Measurements from ENCODE around the gene UQCRC1. TPM values are rescaled to one million over a fixed set of nuclear protein-coding genes. Genes with fewer than 3 reads are reported as not detected.
"Not testable (repeated sequence)": the region's sequence is repeated elsewhere in the genome, so short reads cannot be mapped to it uniquely, and the experiment has no call there.

Gene UQCRC1
- total RNA-seq, 1 donor from 2014 or later, result 132 TPM

DNA sequence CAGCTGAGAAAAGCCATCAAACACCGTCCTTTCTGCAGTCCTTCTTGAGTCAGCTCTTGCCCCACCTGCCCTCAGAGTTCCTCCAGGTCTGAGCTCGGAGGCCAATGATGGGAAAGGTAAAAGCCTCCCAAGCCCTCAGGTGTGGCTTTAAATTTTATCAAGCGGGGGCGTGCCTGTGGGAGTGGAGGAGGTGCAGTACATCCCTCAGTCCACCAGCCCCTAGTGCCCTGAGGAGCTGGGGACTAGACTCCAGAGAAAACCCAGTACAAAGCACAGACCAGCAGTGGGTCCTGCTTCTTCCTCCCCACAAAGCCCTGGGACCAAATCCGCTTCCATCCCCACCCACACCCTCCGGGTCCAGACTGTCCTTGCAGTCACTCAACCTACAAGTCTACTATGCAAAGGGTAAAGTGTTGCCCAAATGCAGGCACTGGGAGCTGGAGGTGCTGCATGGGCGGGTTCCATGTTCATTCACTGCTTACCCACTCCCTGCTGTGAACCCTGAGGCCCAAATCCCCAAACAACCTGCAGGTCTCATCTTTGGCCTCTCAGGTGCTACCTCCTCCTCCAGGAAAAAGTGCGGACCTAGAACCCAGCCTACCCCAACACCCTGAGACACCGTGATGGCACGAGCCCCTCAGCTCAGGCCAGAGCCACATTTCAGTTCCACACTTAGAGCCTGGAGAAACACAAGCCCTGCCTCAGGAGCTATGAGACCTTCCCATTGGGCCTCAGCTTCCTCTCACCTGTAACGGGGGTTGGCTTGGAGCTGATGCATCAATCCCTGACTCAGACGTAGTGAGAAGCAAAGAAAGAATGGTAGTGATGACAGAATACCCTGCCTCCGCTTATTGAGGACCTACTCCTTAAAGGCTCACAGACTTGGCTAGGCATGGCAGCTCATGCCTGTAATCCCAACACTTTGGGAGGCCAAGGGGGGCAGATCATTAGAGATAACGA, 55.3 kb downstream of the UQCRC1 start:
- no peak for DNase-seq

DNA sequence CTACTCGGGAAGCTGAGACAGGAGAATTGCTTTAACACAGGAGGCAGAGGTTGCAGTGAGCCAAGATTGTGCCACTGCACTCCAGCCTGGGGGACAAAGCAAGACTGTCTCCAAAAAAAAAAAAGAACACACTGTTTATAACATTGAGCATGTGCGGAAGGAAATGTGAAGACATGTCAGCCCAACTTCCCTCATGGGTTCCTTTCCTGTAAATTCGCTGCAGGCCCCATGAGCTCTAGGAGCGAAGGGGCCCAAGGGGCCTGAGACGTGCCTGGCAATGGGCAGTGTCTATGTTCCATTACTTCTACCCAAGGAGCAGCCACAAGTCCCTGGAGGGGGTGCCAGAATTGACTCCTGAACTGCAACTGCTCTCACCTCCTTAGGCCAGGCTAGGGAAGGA, 56.1 kb downstream of the UQCRC1 start:
- no peak for DNase-seq

DNA sequence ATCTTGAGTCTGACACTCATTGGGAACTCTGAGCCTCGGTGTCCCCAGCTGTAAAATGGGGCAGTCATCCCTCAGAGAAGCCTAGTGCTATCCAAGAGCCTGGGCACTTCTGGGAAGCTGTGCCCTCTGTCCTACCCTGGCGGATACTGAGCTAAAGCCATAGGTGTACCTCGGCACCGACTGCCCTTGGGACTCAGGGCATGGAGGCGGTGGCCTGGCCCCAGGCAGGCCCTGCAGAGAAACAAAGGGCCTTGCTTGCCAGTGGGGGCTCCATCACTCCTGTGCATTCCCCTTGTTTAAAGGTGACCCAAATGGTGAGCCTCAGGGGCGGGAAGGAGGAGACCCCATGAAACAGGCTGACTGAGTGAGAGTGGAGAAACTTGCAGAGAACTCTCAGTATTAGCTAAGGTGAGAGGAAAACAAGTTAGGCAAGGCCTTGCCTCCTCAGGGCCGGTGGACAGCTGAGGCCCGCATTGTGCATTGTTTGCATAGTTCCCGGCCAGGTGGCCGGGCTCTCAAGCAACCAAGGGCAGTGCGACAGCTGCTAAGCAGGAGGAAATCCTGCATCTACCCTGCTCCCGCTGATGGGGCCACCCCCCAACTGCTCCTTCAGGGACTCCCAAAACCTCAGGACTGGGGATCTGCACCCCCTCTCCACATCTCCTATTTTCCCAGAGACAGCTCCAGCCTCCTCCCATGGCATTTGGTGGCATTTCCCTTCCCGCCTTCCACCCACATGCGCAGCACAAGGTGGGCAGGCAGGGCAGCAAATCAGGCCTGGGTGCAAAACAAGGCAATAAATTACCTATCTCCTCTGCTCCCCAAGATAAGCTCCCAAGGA, 57.1 kb downstream of the UQCRC1 start:
- DNase-seq, result no peak

DNA sequence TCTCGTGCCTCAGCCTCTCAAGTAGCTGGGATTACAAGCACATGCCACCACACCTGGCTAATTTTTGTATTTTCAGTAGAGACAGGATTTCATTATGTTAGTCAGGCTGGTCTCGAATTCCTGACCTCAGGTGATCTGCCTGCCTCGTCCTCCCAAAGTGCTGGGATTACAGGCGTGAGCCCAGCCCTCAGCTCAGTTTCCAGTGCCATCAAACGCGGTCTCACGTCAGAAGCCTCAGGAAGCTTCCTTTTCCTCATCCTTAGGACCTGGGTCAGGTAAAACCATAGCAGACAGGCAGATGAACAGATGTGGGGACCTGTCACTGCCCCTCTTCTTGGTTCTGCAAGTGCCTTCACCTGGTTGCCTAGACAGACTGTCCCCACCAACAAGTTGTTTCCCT, 57.8 kb downstream of the UQCRC1 start:
- DNase-seq, result not testable (repeated sequence)

Small RNAs within 50 kb of the gene (small RNA-seq; reads per million reads assigned to genes)
- not detected for gene MIR6823 (ENCODE audit: low replicate concordance)

Other genes starting within 250 kb of the UQCRC1 start
- gene FBXW12, start 237.4 kb downstream of the UQCRC1 start, total RNA-seq, result not detected
- 41.2 TPM for gene PLXNB1, start 179.6 kb downstream of the UQCRC1 start, total RNA-seq
- gene CCDC51, start 169.5 kb downstream of the UQCRC1 start, total RNA-seq, result 6.7 TPM
- gene TMA7, start 169.4 kb downstream of the UQCRC1 start, total RNA-seq, result 152 TPM
- 4.8 TPM for gene ATRIP, start 162.9 kb downstream of the UQCRC1 start, total RNA-seq
- gene SHISA5, start 105.5 kb downstream of the UQCRC1 start, total RNA-seq, result 35.2 TPM
- gene PFKFB4, start 52.8 kb downstream of the UQCRC1 start, total RNA-seq, result 5.4 TPM
- 1.4 TPM for gene UCN2, start 45.9 kb downstream of the UQCRC1 start, total RNA-seq
- gene COL7A1, start 14.3 kb downstream of the UQCRC1 start, total RNA-seq, result 71.4 TPM
- gene TMEM89, start 12.1 kb upstream of the UQCRC1 start, total RNA-seq, result not detected
- gene SLC26A6, start 25.8 kb upstream of the UQCRC1 start, total RNA-seq, result 9.9 TPM
- 0.39 TPM for gene CELSR3, start 53.2 kb upstream of the UQCRC1 start, total RNA-seq
- gene NCKIPSD, start 76.3 kb upstream of the UQCRC1 start, total RNA-seq, result 10.1 TPM
- gene IP6K2, start 107.6 kb upstream of the UQCRC1 start, total RNA-seq, result 67.0 TPM
- 18.2 TPM for gene PRKAR2A, start 238.2 kb upstream of the UQCRC1 start, total RNA-seq

All from skin of body (tissue), 3 donors.